Osteoblast (primary cell): ENCODE measurements around the gene TGM6. TPM values are rescaled to one million over a fixed set of nuclear protein-coding genes. Genes with fewer than 3 reads are reported as not detected.

Source experiments
- DNase-seq: peaks from one replicate; pipeline ENCODE4 v3.0.0; 2011; ENCODE audit warnings: low spot score, mixed read lengths; ENCODE audit not compliant: insufficient read length; ENCODE audit errors: missing footprints
- H2AFZ ChIP-seq: 2 replicates; pipeline ENCODE4 v1.6.0; 2011; ENCODE audit warnings: mild to moderate bottlenecking, low read length
- H3K27ac ChIP-seq: 2 replicates; pipeline ENCODE4 v1.5.1; 2011; ENCODE audit warnings: mild to moderate bottlenecking, low read depth, low read length, moderate library complexity
- H3K27me3 ChIP-seq: 2 replicates; pipeline ENCODE4 v1.6.0; 2012; ENCODE audit warnings: mild to moderate bottlenecking, control low read depth, inconsistent platforms, low read length, moderate library complexity; ENCODE audit not compliant: insufficient read depth
- H3K36me3 ChIP-seq: 2 replicates; pipeline ENCODE4 v1.5.1; 2011; ENCODE audit warnings: mild to moderate bottlenecking, low read length, control low read depth, moderate library complexity; ENCODE audit not compliant: insufficient read depth
- H3K4me1 ChIP-seq: 2 replicates; pipeline ENCODE4 v1.5.1; 2011; ENCODE audit warnings: mild to moderate bottlenecking, low read length, control low read depth, moderate library complexity; ENCODE audit not compliant: insufficient read depth
- H3K4me2 ChIP-seq: 2 replicates; pipeline ENCODE4 v1.6.0; 2011; ENCODE audit warnings: mild to moderate bottlenecking, low read length; ENCODE audit not compliant: insufficient read depth
- H3K4me3 ChIP-seq: fragments of 200-600 bp; sonication (generic); 3 replicates; pipeline ENCODE4 v1.5.1; 2012; ENCODE audit warnings: mild to moderate bottlenecking, low read length, inconsistent platforms; ENCODE audit not compliant: insufficient read depth
- H3K79me2 ChIP-seq: 2 replicates; pipeline ENCODE4 v1.6.0; 2012; ENCODE audit warnings: mild to moderate bottlenecking, low read length, control low read depth, inconsistent platforms; ENCODE audit not compliant: insufficient read depth
- H3K9me3 ChIP-seq: 2 replicates; pipeline ENCODE4 v1.5.1; 2011; ENCODE audit warnings: low read depth, low read length, control low read depth
- H4K20me1 ChIP-seq: 2 replicates; pipeline ENCODE4 v1.6.0; 2012; ENCODE audit warnings: mild to moderate bottlenecking, low read length, control low read depth; ENCODE audit not compliant: insufficient read depth
- CTCF ChIP-seq: IDR thresholded peaks from 2 replicates; pipeline ENCODE4 v1.5.1; 2011; ENCODE audit warnings: mild to moderate bottlenecking, low read depth, low read length, moderate library complexity; ENCODE audit errors: extremely low read depth
- total RNA-seq: library from RNA; depleted of rRNA; stranded (reverse); fragments of >200 nt; gene quantifications from 2 replicates; pipeline ENCODE4 v1.2.3, GENCODE V29; 2012

The TGM6 gene
- not detected in 2 replicates for total RNA-seq

GRCh38 chr20:2380601-2381000, at the start of gene TGM6:
TSS of gene TGM6 (plus strand) at chr20:2380901. CDS start at chr20:2380969, 68 bp downstream.
- Histone ChIP-seq H3K27me3 (peaks cover 3% of the 10 kb centered on the region), H3K4me1 (no peaks in the 10 kb centered on the region), H3K27ac (no peak within 1 kb of the TSS), H4K20me1 (no peaks in the 10 kb centered on the region), H3K4me3 (no peak within 1 kb of the TSS), H3K36me3 (no peaks in the 10 kb centered on the region), H3K79me2 (no peaks in the 10 kb centered on the region), H3K4me2 (no peak within 1 kb of the TSS), H2AFZ (no peak within 1 kb of the TSS), H3K9me3 (no peaks in the 10 kb centered on the region)
- no peak for TF ChIP-seq CTCF
- no peak for DNase-seq

- Histone ChIP-seq H3K27me3 (peaks cover 29% of the 10 kb centered on the region), H3K36me3 (no peaks in the 10 kb centered on the region), H3K4me1 (no peaks in the 10 kb centered on the region), H3K9me3 (no peaks in the 10 kb centered on the region), H4K20me1 (no peaks in the 10 kb centered on the region), H3K27ac (no peak overlapping the region), H3K79me2 (no peaks in the 10 kb centered on the region), H3K4me2 (no peak overlapping the region), H2AFZ (no peak overlapping the region), H3K4me3 (no peak overlapping the region)
- no peak for TF ChIP-seq CTCF
- DNase-seq = no peak
Measured at GRCh38 chr20:2331106-2331505, 49.6 kb upstream of the TGM6 start.

- Histone ChIP-seq H3K4me2 (no peak overlapping the region), H3K27ac (no peak overlapping the region), H3K27me3 (peaks cover 29% of the 10 kb centered on the region), H3K79me2 (no peaks in the 10 kb centered on the region), H3K4me3 (no peak overlapping the region), H3K4me1 (no peaks in the 10 kb centered on the region), H3K9me3 (no peaks in the 10 kb centered on the region), H2AFZ (no peak overlapping the region), H3K36me3 (no peaks in the 10 kb centered on the region), H4K20me1 (no peaks in the 10 kb centered on the region)
- TF ChIP-seq CTCF = no peak
- DNase-seq = no peak
Measured at GRCh38 chr20:2331901-2332565, 48.7 kb upstream of the TGM6 start.

- H3K4me2 ChIP-seq = no peak overlapping the region
- no peaks in the 10 kb centered on the region for H3K4me1 ChIP-seq
- DNase-seq = no peak
- H3K4me3 ChIP-seq = no peak overlapping the region
- H2AFZ ChIP-seq = no peak overlapping the region
- no peaks in the 10 kb centered on the region for H3K9me3 ChIP-seq
- H3K27me3 ChIP-seq = peaks cover 27% of the 10 kb centered on the region
- TF ChIP-seq CTCF = no peak
- no peaks in the 10 kb centered on the region for H3K79me2 ChIP-seq
- H3K27ac ChIP-seq = no peak overlapping the region
- no peaks in the 10 kb centered on the region for H3K36me3 ChIP-seq
- no peaks in the 10 kb centered on the region for H4K20me1 ChIP-seq
Measured at GRCh38 chr20:2332711-2333110, 48.0 kb upstream of the TGM6 start.
